Medulla oblongata (tissue), 1 donor: Measurements from ENCODE around the gene ZFYVE28.

ENCODE experiments used
- DNase-seq: peaks from one replicate; pipeline ENCODE4 v3.0.0-alpha.2; 2015; ENCODE audit errors: extremely low spot score

ZFYVE28 gene

GRCh38 chr4:2260344-2261109 lies 157.9 kb downstream of the ZFYVE28 start:
- DNase-seq: no peak

- no peak for DNase-seq
These were observed 158.7 kb downstream of the ZFYVE28 start for GRCh38 chr4:2259541-2260343.

GRCh38 chr4:2259036-2259540 lies 159.4 kb downstream of the ZFYVE28 start:
- no peak for DNase-seq

GRCh38 chr4:2258091-2259035 lies 160.1 kb downstream of the ZFYVE28 start:
- DNase-seq: no peak

- DNase-seq: peak; percentile 32
These were observed 160.9 kb downstream of the ZFYVE28 start for GRCh38 chr4:2257361-2258081.

GRCh38 chr4:2256781-2257191 lies 161.7 kb downstream of the ZFYVE28 start:
- no peak for DNase-seq

- DNase-seq: no peak
These were observed 162.2 kb downstream of the ZFYVE28 start for GRCh38 chr4:2256156-2256731.

- DNase-seq: no peak
These were observed 162.8 kb downstream of the ZFYVE28 start for GRCh38 chr4:2255501-2256155.

- no peak for DNase-seq
These were observed 163.6 kb downstream of the ZFYVE28 start for GRCh38 chr4:2254665-2255500.

- no peak for DNase-seq
These were observed 165.0 kb downstream of the ZFYVE28 start for GRCh38 chr4:2253160-2254084.

- no peak for DNase-seq
These were observed 165.8 kb downstream of the ZFYVE28 start for GRCh38 chr4:2252530-2253091.

- DNase-seq: no peak
These were observed 166.5 kb downstream of the ZFYVE28 start for GRCh38 chr4:2251795-2252529.

- DNase-seq: no peak
These were observed 167.2 kb downstream of the ZFYVE28 start for GRCh38 chr4:2251073-2251794.

GRCh38 chr4:2250357-2251072 lies 167.9 kb downstream of the ZFYVE28 start:
- no peak for DNase-seq

GRCh38 chr4:2249526-2250356 lies 168.7 kb downstream of the ZFYVE28 start:
- no peak for DNase-seq
